K562 (cell line): ENCODE data around the gene TRAPPC2L. TPM values are rescaled to one million over a fixed set of nuclear protein-coding genes. Genes with fewer than 3 reads are reported as not detected.

Experiments used
- BCLAF1 ChIP-seq, 2 experiments: fragments of 450-650 bp in 1 of 2; IDR thresholded peaks; 2 replicates each; pipeline ENCODE4 v1.6.1; 2011 to 2017; ENCODE audit warnings: low read depth in 2 of 2, antibody characterized with exemption in 1 of 2, borderline replicate concordance in 1 of 2, low read length in 1 of 2, mild to moderate bottlenecking in 1 of 2, mixed read lengths in 1 of 2; ENCODE audit not compliant: control insufficient read depth in 1 of 2
- FIP1L1 ChIP-seq: fragments of 200-400 bp; formaldehyde crosslinking; IDR thresholded peaks from 2 replicates; pipeline ENCODE4 v1.6.1; 2018; ENCODE audit warnings: mild to moderate bottlenecking, low read depth, low read length; ENCODE audit not compliant: poor library complexity, severe bottlenecking
- HDAC1 ChIP-seq, 2 experiments: fragments of 450-650 bp; IDR thresholded peaks; 2 replicates each; pipeline ENCODE4 v1.6.1; 2016 to 2017; ENCODE audit warnings: inconsistent platforms in 1 of 2, mild to moderate bottlenecking in 1 of 2, moderate library complexity in 1 of 2
- HNRNPLL ChIP-seq: fragments of 200-400 bp; formaldehyde crosslinking; IDR thresholded peaks from 2 replicates; pipeline ENCODE4 v1.6.1; 2017; ENCODE audit warnings: low read length, low read depth, mild to moderate bottlenecking; ENCODE audit not compliant: poor library complexity, severe bottlenecking
- KLF10 ChIP-seq: fragments of 250-450 bp; sonication (Bioruptor Pico); IDR thresholded peaks from 2 replicates; pipeline ENCODE4 v1.6.1; 2021; ENCODE audit warnings: matching md5 sums
- MYNN ChIP-seq, 2 experiments: sonication (generic); formaldehyde crosslinking in 1 of 2; IDR thresholded peaks; 2 replicates each; pipeline versions ENCODE4 v1.5.0 to v1.6.1; 2016 to 2020; ENCODE audit warnings: antibody characterized with exemption in 1 of 2, missing genetic modification reagents in 1 of 2
- PCBP2 ChIP-seq: fragments of 200-400 bp; formaldehyde crosslinking; IDR thresholded peaks from 2 replicates; pipeline ENCODE4 v1.6.1; 2018; ENCODE audit warnings: low read length, low read depth, mild to moderate bottlenecking, moderate library complexity; ENCODE audit not compliant: poor library complexity, severe bottlenecking
- POLR2B ChIP-seq: fragments of 450-650 bp; IDR thresholded peaks from 2 replicates; pipeline ENCODE4 v1.6.1; 2018; ENCODE audit warnings: low read depth; ENCODE audit not compliant: partially characterized antibody
- RAD51 ChIP-seq: fragments of 450-650 bp; IDR thresholded peaks from 2 replicates; pipeline ENCODE4 v1.7.1; 2016; ENCODE audit warnings: low read depth, mild to moderate bottlenecking, borderline replicate concordance
- SETDB1 ChIP-seq: IDR thresholded peaks from one replicate; pipeline ENCODE4 v1.6.1; 2012; ENCODE audit warnings: low read length, control low read depth, inconsistent platforms
- SIRT6 ChIP-seq: IDR thresholded peaks from one replicate; pipeline ENCODE4 v1.6.1; 2012; ENCODE audit warnings: low read depth, mild to moderate bottlenecking, control low read depth, inconsistent platforms, low read length, moderate library complexity
- SUPT5H ChIP-seq: fragments of 450-650 bp; IDR thresholded peaks from 2 replicates; pipeline ENCODE4 v1.6.1; 2016
- TSHZ1 ChIP-seq: fragments of 250-450 bp; sonication (Bioruptor Pico); IDR thresholded peaks from 2 replicates; pipeline ENCODE4 v1.4.0; 2020; ENCODE audit warnings: mild to moderate bottlenecking, moderate library complexity
- ZMIZ1 ChIP-seq, 2 experiments: fragments of 150-350 bp in 1 of 2; IDR thresholded peaks; 2 replicates each; pipeline ENCODE4 v1.6.1; 2012 to 2016; ENCODE audit warnings: low read depth in 2 of 2, low read length in 2 of 2, mild to moderate bottlenecking in 1 of 2, moderate library complexity in 1 of 2
- polyA plus RNA-seq, 8 experiments: library from polyadenylated mRNA; depleted of rRNA in 4 of 8; stranded (reverse) in 5 of 8; unstranded in 3 of 8; fragments of >200 nt; fragmentation: Nextera tagmentation in 2 of 8; fragmentation: Illumina TruSeq in 1 of 8; extraction: Ambion mirVana in 2 of 8; extraction: Trizol in 1 of 8; gene quantifications; 2 replicates each; pipeline versions ENCODE4 v1.2.1 to v1.2.3, GENCODE V29; 2011 to 2014; ENCODE audit warnings: inconsistent platforms in 1 of 8, missing spikeins in 1 of 8
- total RNA-seq, 7 experiments: library from RNA; depleted of rRNA in 6 of 7; stranded (reverse); fragments of >200 nt in 6 of 7; fragmentation: Illumina TruSeq in 2 of 7; extraction: Trizol in 2 of 7; gene quantifications; 2 replicates each; pipeline versions ENCODE4 v1.2.1 to v1.2.3, GENCODE V29; 2011 to 2021; ENCODE audit warnings: low replicate concordance in 1 of 7

TRAPPC2L gene
- total and polyA plus RNA-seq, 9 of the 15 experiments (the other 6 are each of a cell fraction or from before 2014, with no cell fraction given): 60.4 to 398 (median 97.5) TPM

- TF ChIP-seq BCLAF1 (IDR thresholded peaks at IDR 0.05; ENCODE audit: borderline replicate concordance in 1 of 2, control insufficient read depth in 1 of 2, low read depth in 2 of 2, low read length in 1 of 2) (no peak), HNRNPLL (no peak), SETDB1 (no peak), POLR2B (peak; percentile 44), PCBP2 (no peak), MYNN (IDR thresholded peaks at IDR 0.05) (peak; percentile 35; the same call in 1 of the 2 replicates), MYNN (CRISPR knock-in tag; IDR thresholded peaks at IDR 0.05) (no peak), ZMIZ1 (IDR thresholded peaks at IDR 0.05; ENCODE audit: low read depth in 2 of 2, low read length in 2 of 2) (no peak), RAD51 (no peak), HDAC1 (IDR thresholded peaks at IDR 0.05) (no peak), SUPT5H (peak; percentile 21), TSHZ1 (no peak), SIRT6 (peak; percentile 55), KLF10 (no peak), FIP1L1 (peak; percentile 35)
These were observed 49.1 kb upstream of the TRAPPC2L start (continued) for GRCh38 chr16:88807626-88808453.
